ENCODE data around the gene BAIAP2L1.

- no peak for TF ChIP-seq SUZ12 (IDR thresholded peaks at IDR 0.05; ENCODE audit: extremely low read depth, insufficient read depth, insufficient read length)
- TF ChIP-seq YY1 (IDR thresholded peaks at IDR 0.05; ENCODE audit: insufficient read depth, insufficient read length), result no peak
Measured at GRCh38 chr7:98378210-98378819, 22.6 kb downstream of the BAIAP2L1 start.
